Mesenchymal stem cell (in vitro differentiated cells and primary cell): ENCODE results near the gene CRTC1. TPM values are rescaled to one million over a fixed set of nuclear protein-coding genes. Genes with fewer than 3 reads are reported as not detected.
A peak's percentile ranks its signal among the peaks of the same experiment; 100 is the strongest.

Experiments
- DNase-seq: peaks from one replicate; pipeline ENCODE4 v3.0.0-alpha.2; 2013
- H2AFZ ChIP-seq: one replicate; pipeline ENCODE4 v1.6.1; 2013; ENCODE audit warnings: low read depth, mild to moderate bottlenecking, control low read depth, inconsistent platforms, low read length, moderate library complexity
- H2AK5ac ChIP-seq: 2 replicates; pipeline ENCODE4 v1.6.1; 2013; ENCODE audit warnings: low read length, moderate library complexity, mild to moderate bottlenecking, inconsistent platforms; ENCODE audit not compliant: severe bottlenecking
- H2BK120ac ChIP-seq: one replicate; pipeline ENCODE4 v1.6.1; 2013; ENCODE audit warnings: low read depth, mild to moderate bottlenecking, inconsistent platforms, low read length, moderate library complexity
- H2BK12ac ChIP-seq, 2 experiments: one replicate each; pipeline ENCODE4 v1.6.1; 2013; ENCODE audit warnings: inconsistent platforms in 2 of 2, low read length in 2 of 2, mild to moderate bottlenecking in 2 of 2, moderate library complexity in 2 of 2, control low read depth in 1 of 2
- H2BK15ac ChIP-seq: one replicate; pipeline ENCODE4 v1.6.1; 2013; ENCODE audit warnings: mild to moderate bottlenecking, low read depth, inconsistent platforms; ENCODE audit not compliant: poor library complexity, severe bottlenecking
- H2BK5ac ChIP-seq: 2 replicates; pipeline ENCODE4 v1.6.1; 2013; ENCODE audit warnings: low read depth, mild to moderate bottlenecking, low read length, control low read depth, inconsistent platforms; ENCODE audit not compliant: poor library complexity, severe bottlenecking
- H3K14ac ChIP-seq, 2 experiments: one replicate each; pipeline ENCODE4 v1.6.1; 2013; ENCODE audit warnings: inconsistent platforms in 2 of 2, low read length in 2 of 2, control low read depth in 1 of 2, mild to moderate bottlenecking in 1 of 2, moderate library complexity in 1 of 2
- H3K18ac ChIP-seq, 2 experiments: one replicate each; pipeline ENCODE4 v1.6.1; 2013; ENCODE audit warnings: inconsistent platforms in 2 of 2, low read length in 2 of 2, control low read depth in 1 of 2, low read depth in 1 of 2, mild to moderate bottlenecking in 1 of 2
- H3K23ac ChIP-seq, 2 experiments: one replicate each; pipeline ENCODE4 v1.6.1; 2013; ENCODE audit warnings: inconsistent platforms in 2 of 2, low read length in 2 of 2, mild to moderate bottlenecking in 2 of 2, moderate library complexity in 2 of 2, control low read depth in 1 of 2
- H3K27ac ChIP-seq: 2 replicates; pipeline ENCODE4 v1.5.1; 2013; ENCODE audit warnings: mild to moderate bottlenecking, moderate library complexity, low read length, control low read depth, inconsistent platforms; ENCODE audit not compliant: poor library complexity, severe bottlenecking
- H3K27me3 ChIP-seq, 2 experiments: 2 replicates each; pipeline versions ENCODE4 v1.6.1 to v1.7.0; 2013; ENCODE audit warnings: low read length in 2 of 2, mild to moderate bottlenecking in 2 of 2, moderate library complexity in 2 of 2, control low read depth in 1 of 2, inconsistent platforms in 1 of 2; ENCODE audit not compliant: control insufficient read depth in 1 of 2, insufficient read depth in 1 of 2
- H3K36me3 ChIP-seq, 2 experiments: 2 replicates each; pipeline versions ENCODE4 v1.6.1 to v1.7.0; 2013; ENCODE audit warnings: low read length in 2 of 2, control low read depth in 1 of 2, inconsistent platforms in 1 of 2, low read depth in 1 of 2, mild to moderate bottlenecking in 1 of 2; ENCODE audit not compliant: insufficient read depth in 2 of 2, control insufficient read depth in 1 of 2
- H3K4ac ChIP-seq, 2 experiments: one replicate each; pipeline ENCODE4 v1.6.1; 2013; ENCODE audit warnings: inconsistent platforms in 2 of 2, low read length in 2 of 2, mild to moderate bottlenecking in 2 of 2, moderate library complexity in 2 of 2, control low read depth in 1 of 2, low read depth in 1 of 2
- H3K4me1 ChIP-seq: 2 replicates; pipeline ENCODE4 v1.6.1; 2013; ENCODE audit warnings: low read depth, low read length, control low read depth; ENCODE audit not compliant: control insufficient read depth, insufficient read depth
- H3K4me2 ChIP-seq: 2 replicates; pipeline ENCODE4 v1.6.1; 2013; ENCODE audit warnings: low read length, mild to moderate bottlenecking, inconsistent platforms; ENCODE audit not compliant: poor library complexity, severe bottlenecking
- H3K4me3 ChIP-seq, 2 experiments: 2 replicates each; pipeline versions ENCODE4 v1.5.1 to v1.7.0; 2013; ENCODE audit warnings: low read length in 2 of 2, mild to moderate bottlenecking in 2 of 2, control low read depth in 1 of 2, low read depth in 1 of 2; ENCODE audit not compliant: insufficient read depth in 1 of 2
- H3K79me1 ChIP-seq: replicated peaks from 2 replicates; pipeline ENCODE4 v1.6.1; 2013; ENCODE audit warnings: mild to moderate bottlenecking, control low read depth, low read length, inconsistent platforms; ENCODE audit not compliant: poor library complexity, severe bottlenecking
- H3K9ac ChIP-seq: 2 replicates; pipeline ENCODE4 v1.7.0; 2013; ENCODE audit warnings: mild to moderate bottlenecking, low read length, moderate library complexity
- H3K9me3 ChIP-seq: 2 replicates; pipeline ENCODE4 v1.7.0; 2013; ENCODE audit warnings: mild to moderate bottlenecking, low read length; ENCODE audit not compliant: control insufficient read depth
- H4K8ac ChIP-seq: one replicate; pipeline ENCODE4 v1.6.1; 2013; ENCODE audit warnings: inconsistent platforms, mild to moderate bottlenecking, low read length, moderate library complexity
- H4K91ac ChIP-seq: one replicate; pipeline ENCODE4 v1.6.1; 2013; ENCODE audit warnings: mild to moderate bottlenecking, low read length, inconsistent platforms
- WGBS: methylation state at CpG from one replicate; pipeline ENCODE4 v1.1.7; 2013; ENCODE audit warnings: mixed read lengths; 5-methylcytosine and 5-hydroxymethylcytosine counted together
- polyA plus RNA-seq, 2 experiments: library from polyadenylated mRNA; stranded (reverse); fragments of 200-250 nt; gene quantifications; one replicate each; pipeline ENCODE4 v1.2.3, GENCODE V29; 2013

The CRTC1 gene
- polyA plus RNA-seq (2013, experiment 1 of 2): 9.9 TPM
- polyA plus RNA-seq (2013, experiment 2 of 2): 9.4 TPM

- peak; percentile 82 for DNase-seq
- H2AK5ac ChIP-seq: peak within 1 kb of the TSS; percentile 17
- H2BK120ac ChIP-seq: peak within 1 kb of the TSS; percentile 94
- peaks cover 28% of the 10 kb centered on the region for H3K79me1 ChIP-seq
- H3K27ac ChIP-seq: peak within 1 kb of the TSS; percentile 60
- peak within 1 kb of the TSS; percentile 96 for H3K4me2 ChIP-seq
- peak within 1 kb of the TSS; percentile 96 for H2BK5ac ChIP-seq
- peak within 1 kb of the TSS; percentile 90 for H2AFZ ChIP-seq
- H4K8ac ChIP-seq: peak within 1 kb of the TSS; percentile 99
- peak within 1 kb of the TSS in 1 of 2 experiments; percentile 72 for H3K23ac ChIP-seq
- H3K4ac ChIP-seq: peak within 1 kb of the TSS; percentile 82 to 93
- H3K4me1 ChIP-seq: peaks cover 22% of the 10 kb centered on the region
- peak within 1 kb of the TSS; percentile 85 for H3K4me3 ChIP-seq
- peak within 1 kb of the TSS in 1 of 2 experiments; percentile 98 for H3K14ac ChIP-seq
- peak within 1 kb of the TSS; percentile 66 to 88 for H2BK12ac ChIP-seq
- no peaks in the 10 kb centered on the region for H3K9me3 ChIP-seq
- peak within 1 kb of the TSS; percentile 99 for H4K91ac ChIP-seq
- H3K18ac ChIP-seq: peak within 1 kb of the TSS; percentile 98
- H3K9ac ChIP-seq: peak within 1 kb of the TSS; percentile 83
- WGBS: 3% methylated on average over 33 of the region's 93 CpGs
- H3K27me3 ChIP-seq: no peaks in the 10 kb centered on the region
- peaks cover 0 to 5% of the 10 kb centered on the region in 2 experiments for H3K36me3 ChIP-seq
- peak within 1 kb of the TSS; percentile 94 for H2BK15ac ChIP-seq
Observed at GRCh38 chr19:18683109-18683957, at the start of gene CRTC1. CRTC1 (plus strand) TSS chr19:18683680; CDS start chr19:18683703, 23 bp downstream.

- Histone ChIP-seq H4K91ac (no peak overlapping the region), H3K14ac (peak overlapping the region in 1 of 2 experiments; percentile 18), H3K36me3 (no peaks in the 10 kb centered on the region), H4K8ac (no peak overlapping the region), H2AFZ (no peak overlapping the region), H3K4ac (no peak overlapping the region), H2BK12ac (no peak overlapping the region), H3K27me3 (peaks cover 4 to 6% of the 10 kb centered on the region in 2 experiments), H2BK5ac (no peak overlapping the region), H2AK5ac (no peak overlapping the region), H3K18ac (no peak overlapping the region), H3K79me1 (peaks cover 10% of the 10 kb centered on the region), H3K4me1 (peaks cover 17% of the 10 kb centered on the region), H3K4me3 (no peak overlapping the region), H2BK15ac (no peak overlapping the region), H3K27ac (no peak overlapping the region), H3K9me3 (no peaks in the 10 kb centered on the region), H3K23ac (no peak overlapping the region), H3K4me2 (no peak overlapping the region), H2BK120ac (no peak overlapping the region), H3K9ac (no peak overlapping the region)
- no peak for DNase-seq
- 88% methylated on average over 11 of the region's 12 CpGs for WGBS
Observed at GRCh38 chr19:18634612-18635297, 48.7 kb upstream of the CRTC1 start.

GRCh38 chr19:18635831-18636182, 47.7 kb upstream of the CRTC1 start:
- Histone ChIP-seq H2BK12ac (no peak overlapping the region), H2AFZ (no peak overlapping the region), H3K9ac (no peak overlapping the region), H4K91ac (no peak overlapping the region), H2BK5ac (no peak overlapping the region), H2BK15ac (no peak overlapping the region), H3K18ac (no peak overlapping the region), H3K23ac (no peak overlapping the region), H2BK120ac (no peak overlapping the region), H3K9me3 (no peaks in the 10 kb centered on the region), H3K4ac (no peak overlapping the region), H3K27me3 (peaks cover 0 to 5% of the 10 kb centered on the region in 2 experiments), H2AK5ac (no peak overlapping the region), H3K14ac (no peak overlapping the region), H3K79me1 (peaks cover 10% of the 10 kb centered on the region), H3K4me3 (no peak overlapping the region), H3K36me3 (no peaks in the 10 kb centered on the region), H3K4me1 (peaks cover 17% of the 10 kb centered on the region), H4K8ac (no peak overlapping the region), H3K4me2 (no peak overlapping the region), H3K27ac (no peak overlapping the region)
- no peak for DNase-seq
- 6% methylated on average over 4 of the region's 6 CpGs for WGBS
